ENCODE results near the gene GSPT2. TPM values are rescaled to one million over a fixed set of nuclear protein-coding genes. Genes with fewer than 3 reads are reported as not detected.

GSPT2 gene
- total RNA-seq, 3 donors from 2014 or later, result 5.9 to 8.6 (median 7.7) TPM

DNA sequence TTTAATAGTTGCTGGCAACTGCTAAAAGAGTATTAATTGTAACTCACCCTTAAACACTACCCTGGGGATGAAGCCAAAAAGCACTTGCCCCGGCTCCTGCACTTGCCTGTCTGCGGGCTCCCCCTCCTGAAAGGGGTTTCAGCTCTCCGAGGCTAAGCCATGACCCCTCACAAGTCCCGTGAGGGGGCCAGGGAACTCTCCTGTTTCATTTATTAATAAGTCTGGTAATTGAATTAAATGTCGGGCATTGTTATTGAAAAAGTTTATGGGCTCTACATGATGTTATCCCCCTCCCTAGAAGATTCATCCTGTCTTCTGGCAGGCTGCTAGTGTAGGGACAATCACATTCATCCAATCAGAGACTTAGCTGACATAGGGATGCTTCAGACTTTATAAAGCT is 23.3 kb downstream of the GSPT2 start:
- Histone ChIP-seq H3K36me3 (no peaks in the 10 kb centered on the region), H3K27ac (no peak overlapping the region), H3K4me1 (no peaks in the 10 kb centered on the region), H3K9me3 (peaks cover 5 to 20% of the 10 kb centered on the region in 2 donors), H3K27me3 (peaks cover 0 to 16% of the 10 kb centered on the region in 2 donors), H3K4me3 (no peak overlapping the region)
- intact Hi-C loops (cut with DNase I; ENCODE audit: low total_unique reads), result no loop called here
- TF ChIP-seq, protein P1, sequence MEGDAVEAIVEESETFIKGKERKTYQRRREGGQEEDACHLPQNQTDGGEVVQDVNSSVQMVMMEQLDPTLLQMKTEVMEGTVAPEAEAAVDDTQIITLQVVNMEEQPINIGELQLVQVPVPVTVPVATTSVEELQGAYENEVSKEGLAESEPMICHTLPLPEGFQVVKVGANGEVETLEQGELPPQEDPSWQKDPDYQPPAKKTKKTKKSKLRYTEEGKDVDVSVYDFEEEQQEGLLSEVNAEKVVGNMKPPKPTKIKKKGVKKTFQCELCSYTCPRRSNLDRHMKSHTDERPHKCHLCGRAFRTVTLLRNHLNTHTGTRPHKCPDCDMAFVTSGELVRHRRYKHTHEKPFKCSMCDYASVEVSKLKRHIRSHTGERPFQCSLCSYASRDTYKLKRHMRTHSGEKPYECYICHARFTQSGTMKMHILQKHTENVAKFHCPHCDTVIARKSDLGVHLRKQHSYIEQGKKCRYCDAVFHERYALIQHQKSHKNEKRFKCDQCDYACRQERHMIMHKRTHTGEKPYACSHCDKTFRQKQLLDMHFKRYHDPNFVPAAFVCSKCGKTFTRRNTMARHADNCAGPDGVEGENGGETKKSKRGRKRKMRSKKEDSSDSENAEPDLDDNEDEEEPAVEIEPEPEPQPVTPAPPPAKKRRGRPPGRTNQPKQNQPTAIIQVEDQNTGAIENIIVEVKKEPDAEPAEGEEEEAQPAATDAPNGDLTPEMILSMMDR (IDR thresholded peaks at IDR 0.05), result no peak
- no peak for TF ChIP-seq POLR2AphosphoS5 (IDR thresholded peaks at IDR 0.05)
- no peak for TF ChIP-seq POLR2A (IDR thresholded peaks at IDR 0.05)
- DNase-seq (ENCODE audit: low spot score in 2 of 2), result no peak

DNA sequence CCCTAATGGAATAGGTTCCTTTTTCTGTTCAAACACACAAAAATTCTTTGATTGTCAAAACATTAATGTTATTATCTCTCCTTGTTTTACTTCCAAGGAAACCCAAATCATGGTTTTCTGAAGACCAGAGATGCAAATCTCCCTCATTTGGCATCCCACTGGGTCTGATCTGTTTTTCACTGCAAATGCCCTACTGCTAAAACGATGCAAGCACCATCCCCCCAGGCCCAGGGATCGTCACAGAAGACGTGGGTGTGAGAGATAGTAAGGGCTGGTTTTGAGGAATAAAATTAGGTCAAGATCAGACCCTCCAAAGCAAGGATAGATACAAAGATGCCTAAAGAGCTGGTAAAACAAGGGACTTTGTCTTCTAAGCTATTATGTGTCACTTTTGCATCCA is 33.6 kb downstream of the GSPT2 start:
- Histone ChIP-seq H3K27ac (no peak overlapping the region), H3K4me1 (no peaks in the 10 kb centered on the region), H3K9me3 (no peaks in the 10 kb centered on the region), H3K4me3 (no peak overlapping the region), H3K27me3 (peaks cover 0 to 55% of the 10 kb centered on the region in 2 donors), H3K36me3 (no peaks in the 10 kb centered on the region)
- TF ChIP-seq, protein P1 (IDR thresholded peaks at IDR 0.05), result no peak
- TF ChIP-seq POLR2A (IDR thresholded peaks at IDR 0.05) (no peak), POLR2AphosphoS5 (IDR thresholded peaks at IDR 0.05) (no peak)
- no peak for DNase-seq (ENCODE audit: low spot score in 2 of 2)
- intact Hi-C loops (cut with DNase I; ENCODE audit: low total_unique reads), result no loop called here

DNA sequence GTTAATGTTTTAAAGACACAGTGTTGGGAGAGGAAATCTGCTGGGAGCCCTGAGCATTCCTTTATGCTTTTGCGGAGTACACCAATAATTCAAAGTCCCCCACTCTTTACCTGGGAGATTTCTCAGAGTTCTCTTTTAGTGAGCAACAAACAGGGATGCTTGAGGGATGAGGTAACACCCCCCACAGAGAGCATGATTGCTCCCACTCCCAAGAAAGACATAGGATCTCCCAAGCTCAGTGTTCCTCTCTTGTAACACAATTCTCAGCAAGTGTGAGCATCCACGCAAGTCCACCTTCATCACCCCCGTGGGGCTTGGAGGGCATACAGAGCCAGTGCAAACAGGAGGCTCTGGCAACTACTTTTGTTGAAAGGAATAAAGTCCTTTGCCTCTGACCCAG is 36.1 kb downstream of the GSPT2 start:
- TF ChIP-seq POLR2A (IDR thresholded peaks at IDR 0.05), result no peak
- no peak for TF ChIP-seq POLR2AphosphoS5 (IDR thresholded peaks at IDR 0.05)
- no peak for DNase-seq (ENCODE audit: low spot score in 2 of 2)
- Histone ChIP-seq H3K36me3 (no peaks in the 10 kb centered on the region), H3K27ac (no peak overlapping the region), H3K4me3 (no peak overlapping the region), H3K9me3 (no peaks in the 10 kb centered on the region), H3K27me3 (peaks cover 0 to 60% of the 10 kb centered on the region in 2 donors), H3K4me1 (no peaks in the 10 kb centered on the region)
- intact Hi-C loops (cut with DNase I; ENCODE audit: low total_unique reads), result no loop called here

DNA sequence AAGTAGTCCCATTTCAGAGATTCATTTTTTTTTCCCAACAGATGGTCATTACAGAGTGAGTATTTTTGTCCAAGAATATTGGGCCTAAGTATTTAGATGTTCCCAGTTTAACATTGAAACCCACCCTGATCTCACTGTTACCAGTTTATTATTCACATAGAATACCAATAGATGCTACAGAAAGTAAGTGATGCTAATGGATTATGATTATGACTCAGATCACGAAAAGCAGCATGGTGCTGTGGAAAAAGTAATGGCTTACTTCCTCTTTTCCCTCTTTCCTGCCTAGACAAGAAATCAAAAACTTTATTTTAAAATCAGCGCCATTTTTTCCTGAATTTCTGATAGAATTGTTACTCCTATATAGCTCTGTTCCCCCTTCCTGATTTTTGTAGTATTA is 51.9 kb downstream of the GSPT2 start:
- no peak for DNase-seq (ENCODE audit: low spot score in 2 of 2)
- Histone ChIP-seq H3K27ac (no peak overlapping the region), H3K36me3 (no peaks in the 10 kb centered on the region), H3K27me3 (peaks cover 0 to 52% of the 10 kb centered on the region in 2 donors), H3K4me1 (no peaks in the 10 kb centered on the region), H3K4me3 (no peak overlapping the region), H3K9me3 (peaks cover 0 to 6% of the 10 kb centered on the region in 2 donors)
- intact Hi-C loops (cut with DNase I; ENCODE audit: low total_unique reads), result no loop called here
- TF ChIP-seq, protein P1 (IDR thresholded peaks at IDR 0.05), result no peak
- TF ChIP-seq POLR2A (IDR thresholded peaks at IDR 0.05) (no peak), POLR2AphosphoS5 (IDR thresholded peaks at IDR 0.05) (no peak)

Other genes with a start within 250 kb of the GSPT2 start
- gene NUDT11, start 246.8 kb upstream of the GSPT2 start, total RNA-seq, result 1 to 10 TPM; 1.4 to 2.6 (median 2.2) TPM
- gene CENPVL3, start 124.5 kb upstream of the GSPT2 start, total RNA-seq, result not detected
- gene CENPVL2, start 60.6 kb upstream of the GSPT2 start, total RNA-seq, result not detected
- gene CENPVL1, start 32.9 kb upstream of the GSPT2 start, total RNA-seq, result not detected
- gene MAGED1, start 150.2 kb downstream of the GSPT2 start, total RNA-seq, result 10 to 100 TPM; 26.4 to 49.2 (median 44.9) TPM

Measured in breast epithelium (tissue), 4 donors.